Activated naive CD4-positive, alpha-beta T cell treated with anti-CD3 and anti-CD28 coated beads for 36 hours (primary cell): ENCODE data around the gene TOX2. TPM values are rescaled to one million over a fixed set of nuclear protein-coding genes. Genes with fewer than 3 reads are reported as not detected.

Experiments used
- CTCF ChIA-PET: fragments of 350-600 bp; sonication (Branson Sonifier 250); formaldehyde crosslinking; loops from one replicate; lab custom pipeline; 2021; ENCODE audit warnings: antibody characterized with exemption; lab: Charles Lee
- DNase-seq: peaks from one replicate; pipeline ENCODE4 v3.0.0-alpha.2; 2020
- H3K27ac Mint-ChIP-seq: one replicate; pipeline ENCODE4 v1.8.0; 2021; ENCODE audit warnings: mild to moderate bottlenecking, mixed read lengths
- H3K27me3 Mint-ChIP-seq: one replicate; pipeline ENCODE4 v1.8.0; 2021; ENCODE audit warnings: low read depth, mixed read lengths
- H3K36me3 Mint-ChIP-seq: one replicate; pipeline ENCODE4 v1.8.0; 2021; ENCODE audit warnings: low read depth, mixed read lengths
- H3K4me1 Mint-ChIP-seq: one replicate; pipeline ENCODE4 v1.8.0; 2021; ENCODE audit warnings: low read depth, mixed read lengths
- H3K4me3 Mint-ChIP-seq: one replicate; pipeline ENCODE4 v1.8.0; 2021; ENCODE audit warnings: mild to moderate bottlenecking, moderate library complexity, mixed read lengths
- H3K9me3 Mint-ChIP-seq: one replicate; pipeline ENCODE4 v1.8.0; 2021; ENCODE audit warnings: mixed read lengths
- intact Hi-C: fragments of 100-400 bp; cut with micrococcal nuclease; formaldehyde crosslinking; loops from one replicate; pipeline ENCODE4 v1.15.1; 2023
- total RNA-seq, 2 experiments: library from RNA; stranded (reverse); gene quantifications; one replicate each; pipeline ENCODE4 v1.2.3, GENCODE V29; 2021

The TOX2 gene
- total RNA-seq, 2 experiments from 2014 or later, result 1.2 to 1.6 TPM

DNA sequence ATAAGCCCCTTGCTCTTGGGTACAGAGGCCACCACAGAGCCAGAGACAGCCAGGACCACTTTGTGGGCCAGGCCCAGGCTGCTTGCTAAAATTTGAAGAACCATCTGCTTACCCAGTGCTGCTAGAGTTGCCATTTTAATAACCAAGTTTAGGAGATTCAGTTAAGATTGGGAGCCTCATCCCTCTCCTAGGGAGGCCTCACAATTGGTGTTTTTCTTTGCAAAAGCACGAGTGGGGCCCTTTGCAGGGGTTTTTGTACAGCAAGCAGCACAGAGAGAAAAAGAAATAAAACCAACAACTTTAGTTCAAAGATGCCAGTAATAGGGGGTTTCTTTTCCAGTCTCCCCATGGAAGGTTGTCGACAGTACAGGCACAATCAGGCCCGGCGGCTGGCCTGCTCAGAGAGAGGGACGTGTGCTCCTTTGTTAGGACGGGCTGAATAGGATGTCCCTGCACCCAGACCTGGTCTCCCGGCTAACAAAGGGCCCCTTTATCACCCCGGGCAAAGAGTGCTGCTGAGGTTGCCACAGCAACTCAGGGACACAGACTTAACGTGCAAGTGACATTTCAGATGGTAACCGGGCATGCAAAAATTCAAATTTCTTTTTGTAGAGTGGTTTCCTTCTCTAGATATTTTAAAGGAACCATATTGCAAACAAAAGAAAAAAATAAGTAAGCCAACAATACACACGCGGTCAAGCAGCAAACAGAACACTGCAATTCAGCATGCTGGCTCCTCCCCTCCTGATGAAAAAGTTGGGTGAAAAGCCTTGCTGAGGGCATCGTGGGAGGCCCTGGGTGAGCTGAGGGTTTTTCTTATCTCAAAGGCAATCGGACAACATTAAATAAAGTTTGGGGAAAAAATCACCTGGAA lies 10.5 kb upstream of the TOX2 start:
- DNase-seq, result no peak
- Mint-ChIP-seq H3K27me3 (no peaks in the 10 kb centered on the region), H3K4me3 (no peak overlapping the region), H3K4me1 (no peaks in the 10 kb centered on the region), H3K36me3 (peaks cover 2% of the 10 kb centered on the region), H3K9me3 (peaks cover 12% of the 10 kb centered on the region), H3K27ac (no peak overlapping the region)
- intact Hi-C loops, result no loop called here
- CTCF ChIA-PET, result no interaction called here

DNA sequence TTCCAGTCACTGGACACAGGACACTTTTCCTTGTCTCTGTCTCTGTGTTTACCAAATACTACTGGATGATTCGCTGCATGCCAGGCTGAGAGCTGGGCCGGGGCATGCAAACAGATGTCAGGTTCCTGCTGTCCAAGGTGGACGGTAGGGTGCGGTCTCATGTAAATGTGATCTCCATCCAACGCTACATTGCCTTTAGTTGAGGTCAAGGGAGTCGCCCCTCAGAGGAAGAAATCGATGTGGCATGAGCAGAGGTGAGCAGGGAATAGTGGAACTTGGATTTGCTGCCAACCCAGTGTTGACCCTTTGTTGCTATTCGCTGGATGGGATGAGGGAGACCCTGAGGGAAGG lies 9.8 kb upstream of the TOX2 start:
- Mint-ChIP-seq H3K4me1 (no peaks in the 10 kb centered on the region), H3K36me3 (peaks cover 2% of the 10 kb centered on the region), H3K4me3 (no peak overlapping the region), H3K27me3 (no peaks in the 10 kb centered on the region), H3K27ac (no peak overlapping the region), H3K9me3 (peaks cover 12% of the 10 kb centered on the region)
- CTCF ChIA-PET, result no interaction called here
- intact Hi-C loops, result no loop called here
- DNase-seq, result no peak

DNA sequence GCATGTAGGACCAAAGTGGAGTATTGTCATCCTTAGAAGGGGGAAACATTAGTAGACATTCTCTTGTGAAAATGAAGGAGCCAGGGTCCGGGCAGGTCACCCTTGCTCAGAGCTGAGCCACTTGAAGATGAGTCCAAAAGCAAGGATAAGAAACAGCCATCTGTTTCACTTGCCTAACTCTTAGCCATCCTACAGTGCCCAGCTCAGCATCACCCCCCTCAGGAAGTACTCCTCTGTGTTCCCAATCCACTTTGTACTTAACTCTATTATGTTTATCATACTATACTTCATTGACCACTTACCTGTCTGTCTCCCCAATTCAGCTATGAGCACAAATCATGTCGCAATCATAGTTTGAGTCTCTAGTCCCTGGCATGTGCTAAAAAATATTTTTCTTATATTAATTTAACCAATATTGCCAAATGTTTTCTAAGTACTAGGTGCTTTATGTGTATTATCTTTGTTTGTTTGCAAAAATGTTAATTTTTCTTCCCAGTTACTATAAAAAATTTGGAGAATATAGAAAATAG lies 8.1 kb upstream of the TOX2 start:
- H3K9me3 Mint-ChIP-seq, result peaks cover 5% of the 10 kb centered on the region
- intact Hi-C loops, result no loop called here
- no peak for DNase-seq
- H3K27ac Mint-ChIP-seq, result no peak overlapping the region
- peaks cover 2% of the 10 kb centered on the region for H3K36me3 Mint-ChIP-seq
- peaks cover 12% of the 10 kb centered on the region for H3K4me1 Mint-ChIP-seq
- no peak overlapping the region for H3K4me3 Mint-ChIP-seq
- CTCF ChIA-PET, result interaction anchor here (0.5 kb wide), 1 partner anchor 166 kb away, joined by 4 read pairs; no protein-coding TSS in a partner anchor
- no peaks in the 10 kb centered on the region for H3K27me3 Mint-ChIP-seq

DNA sequence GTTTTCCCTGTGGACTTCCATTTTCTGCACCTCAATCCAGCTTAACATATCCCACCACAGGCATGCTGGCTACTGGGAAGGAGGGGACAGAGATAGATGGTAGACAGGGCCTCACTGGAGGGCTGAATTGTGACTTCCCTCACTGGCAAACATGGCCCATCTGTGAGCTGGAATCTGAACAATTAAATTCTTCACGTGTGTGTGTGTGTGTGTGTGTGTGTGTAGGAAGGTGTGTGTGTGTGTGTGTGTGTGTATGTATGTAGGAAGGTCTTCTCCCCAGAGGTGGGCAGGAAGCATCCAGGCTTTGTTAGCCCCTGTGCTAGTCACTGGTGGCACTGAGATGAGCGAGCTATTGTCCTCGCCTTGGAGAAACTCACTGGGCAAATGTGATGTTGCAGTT lies 5.4 kb upstream of the TOX2 start:
- Mint-ChIP-seq H3K4me1 (peaks cover 17% of the 10 kb centered on the region), H3K9me3 (peaks cover 19% of the 10 kb centered on the region), H3K27me3 (peaks cover 18% of the 10 kb centered on the region), H3K36me3 (peaks cover 4% of the 10 kb centered on the region), H3K27ac (no peak overlapping the region), H3K4me3 (no peak overlapping the region)
- intact Hi-C loops, result no loop called here
- CTCF ChIA-PET, result interaction anchor here (0.6 to 1.0 kb wide), 2 partner anchors 171 to 199 kb away, joined by 3 to 4 read pairs; no protein-coding TSS in a partner anchor
- DNase-seq, result no peak

DNA sequence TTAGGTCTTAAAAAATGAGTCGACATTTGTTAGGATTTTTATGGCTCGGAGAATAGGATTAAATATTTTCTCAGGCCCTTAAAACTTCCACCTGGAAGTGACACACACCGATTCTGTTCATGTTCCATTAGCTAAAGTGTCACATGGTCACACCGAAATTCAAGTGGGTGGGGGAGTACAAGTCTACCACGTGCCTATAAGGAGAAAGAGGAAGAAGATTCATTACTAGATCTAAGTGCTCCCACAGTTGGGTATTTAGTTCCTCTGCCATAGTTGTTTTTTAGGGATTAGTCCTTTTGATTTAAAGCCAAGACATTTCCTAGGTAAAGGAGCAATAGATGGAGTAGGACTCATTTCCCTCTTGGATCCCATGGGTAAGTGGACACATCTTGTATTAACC lies 4.9 kb upstream of the TOX2 start:
- Mint-ChIP-seq H3K9me3 (peaks cover 19% of the 10 kb centered on the region), H3K27ac (no peak overlapping the region), H3K36me3 (peaks cover 4% of the 10 kb centered on the region), H3K4me3 (no peak overlapping the region), H3K27me3 (peaks cover 19% of the 10 kb centered on the region), H3K4me1 (peaks cover 17% of the 10 kb centered on the region)
- CTCF ChIA-PET, result interaction anchor here (1.0 kb wide), 1 partner anchor 171 kb away, joined by 4 read pairs; no protein-coding TSS in a partner anchor
- intact Hi-C loops, result no loop called here
- DNase-seq, result no peak

DNA sequence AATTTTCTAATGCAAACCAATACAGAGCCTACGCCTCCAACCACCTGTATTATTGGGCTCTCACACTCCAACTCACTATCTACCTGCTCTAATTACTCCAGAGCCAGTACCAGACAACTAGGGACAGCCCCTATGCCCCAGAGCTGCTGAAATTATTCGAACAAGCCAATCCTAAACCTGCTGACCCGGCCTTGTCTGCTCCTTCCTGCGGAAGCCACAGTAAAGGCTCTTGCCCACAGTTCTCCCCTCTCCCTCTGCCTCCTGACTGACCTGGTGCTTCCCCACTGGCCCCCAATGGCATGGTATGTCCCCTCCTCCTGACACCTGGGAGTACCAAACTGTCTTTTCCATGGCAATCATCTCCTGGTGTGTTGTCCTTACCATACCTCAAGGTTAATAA lies 4.1 kb upstream of the TOX2 start:
- H3K9me3 Mint-ChIP-seq, result peaks cover 19% of the 10 kb centered on the region
- peaks cover 4% of the 10 kb centered on the region for H3K36me3 Mint-ChIP-seq
- peaks cover 23% of the 10 kb centered on the region for H3K4me1 Mint-ChIP-seq
- no peak overlapping the region for H3K27ac Mint-ChIP-seq
- H3K27me3 Mint-ChIP-seq, result peaks cover 25% of the 10 kb centered on the region
- CTCF ChIA-PET, result no interaction called here
- DNase-seq, result no peak
- intact Hi-C loops, result no loop called here
- no peak overlapping the region for H3K4me3 Mint-ChIP-seq

DNA sequence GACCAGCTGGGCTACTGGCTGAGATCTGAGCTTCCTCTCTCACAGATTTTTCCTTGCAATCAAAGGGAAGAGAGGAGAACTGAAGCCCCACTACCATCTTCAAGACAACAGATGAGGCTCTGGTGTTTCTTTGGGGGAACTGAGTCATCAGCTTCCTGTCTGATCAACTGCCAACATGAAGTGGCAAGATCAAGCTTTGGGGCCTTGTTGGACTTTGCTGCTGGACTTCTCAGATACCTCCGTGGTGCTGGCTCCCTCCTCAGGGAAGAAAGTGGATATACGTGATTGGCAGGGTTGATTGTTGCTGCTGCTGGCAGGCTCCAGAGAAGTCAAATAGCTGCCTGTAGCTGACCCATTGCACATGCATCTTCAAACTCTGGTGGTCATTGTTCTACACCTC lies 3.6 kb upstream of the TOX2 start:
- Mint-ChIP-seq H3K4me3 (no peak overlapping the region), H3K27me3 (peaks cover 30% of the 10 kb centered on the region), H3K27ac (no peak overlapping the region), H3K9me3 (peaks cover 19% of the 10 kb centered on the region), H3K36me3 (peaks cover 4% of the 10 kb centered on the region), H3K4me1 (peaks cover 23% of the 10 kb centered on the region)
- CTCF ChIA-PET, result no interaction called here
- intact Hi-C loops, result no loop called here
- peak; percentile 43 for DNase-seq

DNA sequence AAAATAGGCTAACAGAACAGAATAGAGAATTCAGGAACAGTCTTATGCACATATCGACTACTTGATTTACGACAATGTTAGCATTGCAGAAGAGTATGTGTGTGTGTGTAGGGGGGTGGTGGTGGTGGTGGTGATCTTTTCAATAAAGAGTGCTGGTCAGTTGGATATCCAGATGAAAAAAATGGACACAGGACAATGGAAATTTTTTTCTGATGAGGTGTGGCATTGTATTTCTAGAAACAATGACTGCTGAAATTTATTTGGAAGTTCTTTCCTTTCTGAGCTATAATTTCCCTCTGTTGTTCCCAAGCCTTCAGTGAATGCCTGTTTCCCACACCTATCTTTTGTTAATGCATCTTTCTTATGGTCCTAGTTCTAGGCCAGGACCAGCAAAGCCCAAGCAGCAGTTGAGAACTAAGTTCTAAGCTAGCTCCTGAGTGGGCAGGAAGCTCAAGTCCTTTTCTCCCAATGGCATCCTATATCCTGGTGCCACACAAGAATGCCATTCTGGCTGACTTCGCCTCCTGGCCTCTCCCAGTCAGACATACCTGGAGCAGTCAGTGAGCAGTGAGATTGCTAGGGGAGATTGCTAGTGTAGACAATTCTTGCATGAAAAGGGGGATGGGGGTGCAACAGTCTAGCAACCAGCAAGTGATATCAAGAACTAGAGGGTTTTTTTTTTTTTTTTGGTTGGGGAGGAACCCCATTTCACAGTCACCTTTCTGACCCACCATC lies 1.2 kb upstream of the TOX2 start:
- H3K36me3 Mint-ChIP-seq, result peaks cover 2% of the 10 kb centered on the region
- CTCF ChIA-PET, result interaction anchor here (0.9 kb wide), 1 partner anchor 41 kb away, joined by 3 read pairs; no protein-coding TSS in a partner anchor
- H3K4me3 Mint-ChIP-seq, result peak overlapping the region; percentile 47
- peaks cover 17% of the 10 kb centered on the region for H3K9me3 Mint-ChIP-seq
- H3K27ac Mint-ChIP-seq, result no peak overlapping the region
- no peak for DNase-seq
- intact Hi-C loops, result loop anchor here (2.0 kb wide), 1 partner anchor 41 kb away; no protein-coding TSS in a partner anchor
- peaks cover 32% of the 10 kb centered on the region for H3K4me1 Mint-ChIP-seq
- peaks cover 43% of the 10 kb centered on the region for H3K27me3 Mint-ChIP-seq

DNA sequence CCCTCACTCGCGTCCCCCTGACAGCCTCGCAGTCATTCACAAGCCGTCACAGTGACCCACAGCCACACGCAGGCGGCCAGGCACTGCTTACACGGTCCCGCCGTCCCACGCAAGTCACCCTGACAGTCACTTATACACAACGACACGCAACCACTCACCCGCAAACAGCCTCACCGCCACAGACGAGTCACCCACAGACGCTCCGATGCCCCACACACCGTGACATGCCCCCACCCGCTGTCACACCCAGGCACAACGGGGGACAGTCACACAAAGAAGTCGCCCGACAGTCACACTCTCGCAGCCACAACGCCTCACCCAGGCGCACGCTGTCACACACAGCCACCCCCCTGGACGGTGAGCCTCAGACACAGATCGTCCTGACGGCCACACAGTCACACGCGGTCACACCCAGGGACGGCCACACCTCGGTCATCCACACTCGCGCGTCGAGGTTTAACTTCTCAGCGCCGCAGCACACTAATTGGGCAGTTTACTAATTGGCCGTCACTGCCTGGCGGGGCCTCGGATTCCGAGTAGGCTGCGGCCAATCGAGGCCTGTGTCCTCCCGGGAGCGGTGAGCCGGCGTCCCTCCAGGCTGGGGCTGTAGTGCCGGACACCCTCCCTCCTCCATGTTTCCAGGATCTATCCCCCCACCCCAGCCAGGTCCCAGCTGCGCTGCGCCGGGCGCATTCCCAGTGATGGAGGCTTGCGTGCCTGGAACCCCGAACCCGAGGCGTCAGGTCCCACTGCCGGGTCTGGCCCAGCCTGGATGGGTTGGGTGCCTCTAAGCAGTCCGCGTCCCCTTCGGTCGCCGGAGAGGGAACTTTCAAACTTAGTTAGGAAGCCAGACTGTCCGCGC lies 790 bp downstream of the TOX2 start:
- Mint-ChIP-seq H3K9me3 (peaks cover 14% of the 10 kb centered on the region), H3K36me3 (peaks cover 2% of the 10 kb centered on the region), H3K4me3 (peak overlapping the region; percentile 73), H3K27me3 (peaks cover 45% of the 10 kb centered on the region), H3K4me1 (peaks cover 30% of the 10 kb centered on the region), H3K27ac (no peak overlapping the region)
- peak; percentile 44 for DNase-seq
- CTCF ChIA-PET, result no interaction called here
- intact Hi-C loops, result loop anchor here (1.0 to 2.0 kb wide), 3 partner anchors 10 to 165 kb away; no protein-coding TSS in a partner anchor

DNA sequence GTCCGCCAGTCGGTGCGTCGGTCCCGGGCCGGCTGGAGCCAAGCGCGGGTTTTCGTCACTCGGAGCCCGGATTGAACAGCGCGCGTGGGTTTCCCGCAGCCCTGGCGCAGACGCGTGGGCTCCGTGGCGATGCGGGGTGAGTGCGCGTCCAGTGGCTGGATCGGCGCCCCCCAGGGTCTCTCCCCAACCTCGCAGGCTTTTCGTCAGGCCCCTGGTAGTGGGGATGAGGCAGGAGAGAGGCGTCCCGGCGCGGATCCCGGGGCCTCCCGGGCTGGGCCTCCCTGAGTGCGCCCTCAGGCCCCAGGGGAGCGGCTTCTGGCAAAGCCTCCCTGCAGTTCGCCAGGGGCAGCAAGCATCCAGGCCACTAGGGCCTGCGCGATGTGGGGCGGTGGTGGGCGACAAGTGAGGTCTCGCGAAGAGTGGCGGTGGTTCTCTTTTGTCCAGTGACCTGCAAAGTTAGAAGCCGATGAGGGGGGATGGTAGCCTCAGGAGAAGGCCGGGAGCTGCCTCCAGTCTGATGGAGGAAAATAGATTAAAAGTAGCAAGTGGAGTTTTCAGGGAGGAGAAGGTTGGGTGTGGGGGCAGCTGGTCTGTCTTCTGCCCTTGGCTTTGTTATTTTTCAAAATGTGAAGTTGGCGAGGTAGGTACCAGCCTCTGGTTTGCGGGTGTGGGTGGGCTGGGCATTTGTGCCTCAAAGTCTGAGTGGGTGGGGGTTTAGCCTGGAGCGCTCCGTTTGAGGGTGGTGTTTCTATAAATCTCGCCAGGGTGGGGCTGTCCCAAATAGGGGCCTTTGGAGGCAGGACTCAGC lies 1.6 kb downstream of the TOX2 start:
- H3K4me3 Mint-ChIP-seq, result peak overlapping the region; percentile 73
- H3K27me3 Mint-ChIP-seq, result peaks cover 45% of the 10 kb centered on the region
- H3K36me3 Mint-ChIP-seq, result peaks cover 2% of the 10 kb centered on the region
- intact Hi-C loops, result loop anchor here (2.0 kb wide), 1 partner anchor 165 kb away; no protein-coding TSS in a partner anchor
- peaks cover 23% of the 10 kb centered on the region for H3K4me1 Mint-ChIP-seq
- no peak overlapping the region for H3K27ac Mint-ChIP-seq
- CTCF ChIA-PET, result interaction anchor here (1.1 to 1.4 kb wide), 2 partner anchors 57 to 166 kb away, joined by 3 to 4 read pairs; no protein-coding TSS in a partner anchor
- H3K9me3 Mint-ChIP-seq, result peaks cover 14% of the 10 kb centered on the region
- no peak for DNase-seq

DNA sequence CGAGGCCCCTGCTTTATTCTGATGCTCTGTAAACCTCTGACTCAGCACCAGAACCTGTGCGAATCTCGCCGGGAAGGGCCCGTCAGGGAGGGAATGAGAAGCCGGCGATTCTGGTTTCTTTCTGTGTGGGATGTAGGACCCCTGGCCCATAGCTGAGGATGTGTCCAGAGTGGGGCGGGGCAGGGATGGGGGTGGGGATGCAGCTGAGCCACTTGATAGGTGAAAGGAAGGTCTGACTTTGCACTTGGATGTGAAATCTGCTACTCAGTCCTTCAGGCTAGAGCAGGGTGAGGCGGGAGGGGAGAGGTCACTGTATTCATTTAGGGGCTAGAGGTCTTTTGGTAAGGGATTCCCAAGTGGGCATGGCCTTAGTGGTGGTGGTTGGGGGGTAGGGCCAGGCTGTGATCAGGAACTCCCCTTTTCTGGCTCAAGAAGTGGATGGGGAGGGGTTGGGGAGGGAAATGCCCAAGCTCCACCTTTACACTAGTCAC lies 2.3 kb downstream of the TOX2 start:
- no peak overlapping the region for H3K27ac Mint-ChIP-seq
- H3K4me3 Mint-ChIP-seq, result no peak overlapping the region
- peaks cover 45% of the 10 kb centered on the region for H3K27me3 Mint-ChIP-seq
- intact Hi-C loops, result loop anchor here (2.0 kb wide), 1 partner anchor 166 kb away; no protein-coding TSS in a partner anchor
- peaks cover 14% of the 10 kb centered on the region for H3K9me3 Mint-ChIP-seq
- peak; percentile 43 for DNase-seq
- CTCF ChIA-PET, result interaction anchor here (1.1 to 1.4 kb wide), 2 partner anchors 57 to 166 kb away, joined by 3 to 4 read pairs; no protein-coding TSS in a partner anchor
- H3K4me1 Mint-ChIP-seq, result peaks cover 26% of the 10 kb centered on the region
- H3K36me3 Mint-ChIP-seq, result peaks cover 2% of the 10 kb centered on the region
